Lung microvascular endothelial cell (primary cell): ENCODE measurements around the gene CYTH4. TPM values are rescaled to one million over a fixed set of nuclear protein-coding genes. Genes with fewer than 3 reads are reported as not detected.
"Not testable (repeated sequence)": the region's sequence is repeated elsewhere in the genome, so short reads cannot be mapped to it uniquely, and the experiment has no call there.

Experiments used
- DNase-seq, 2 donors: peaks; one replicate each; pipeline versions ENCODE4 v3.0.0 to v3.0.0-alpha.2; 2010; ENCODE audit warnings: low read depth in 2 of 2
- total RNA-seq: library from RNA; depleted of rRNA; stranded (reverse); fragments of >200 nt; gene quantifications from 2 replicates; pipeline ENCODE4 v1.2.1, GENCODE V29; 2014

Gene CYTH4
- under 0.01 TPM in 1 of 2 replicates, not detected in the other for total RNA-seq

DNA sequence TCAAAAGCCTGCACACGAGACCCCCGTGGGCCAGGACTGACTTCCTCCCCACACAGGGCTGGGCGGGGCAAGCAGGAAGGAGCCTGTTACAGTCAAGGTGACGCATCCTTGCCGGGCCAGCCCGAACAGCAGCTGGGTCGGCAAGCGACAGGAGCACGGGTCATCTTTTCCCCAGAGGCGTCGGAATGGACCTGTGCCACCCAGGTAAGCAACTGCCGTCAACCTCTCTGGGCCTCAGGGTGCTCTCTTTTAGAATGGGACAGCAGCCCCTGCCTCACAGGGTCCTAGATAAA is at the start of gene CYTH4:
CYTH4 (plus strand) TSS at position 124 of the 293 bp plus-strand sequence; CDS start at position 186, 62 bp downstream.
- DNase-seq, result peak; percentile 55 to 60

GRCh38 chr22:37233371-37233750 is 48.9 kb upstream of the CYTH4 start:
- DNase-seq, result not testable (repeated sequence)

DNA sequence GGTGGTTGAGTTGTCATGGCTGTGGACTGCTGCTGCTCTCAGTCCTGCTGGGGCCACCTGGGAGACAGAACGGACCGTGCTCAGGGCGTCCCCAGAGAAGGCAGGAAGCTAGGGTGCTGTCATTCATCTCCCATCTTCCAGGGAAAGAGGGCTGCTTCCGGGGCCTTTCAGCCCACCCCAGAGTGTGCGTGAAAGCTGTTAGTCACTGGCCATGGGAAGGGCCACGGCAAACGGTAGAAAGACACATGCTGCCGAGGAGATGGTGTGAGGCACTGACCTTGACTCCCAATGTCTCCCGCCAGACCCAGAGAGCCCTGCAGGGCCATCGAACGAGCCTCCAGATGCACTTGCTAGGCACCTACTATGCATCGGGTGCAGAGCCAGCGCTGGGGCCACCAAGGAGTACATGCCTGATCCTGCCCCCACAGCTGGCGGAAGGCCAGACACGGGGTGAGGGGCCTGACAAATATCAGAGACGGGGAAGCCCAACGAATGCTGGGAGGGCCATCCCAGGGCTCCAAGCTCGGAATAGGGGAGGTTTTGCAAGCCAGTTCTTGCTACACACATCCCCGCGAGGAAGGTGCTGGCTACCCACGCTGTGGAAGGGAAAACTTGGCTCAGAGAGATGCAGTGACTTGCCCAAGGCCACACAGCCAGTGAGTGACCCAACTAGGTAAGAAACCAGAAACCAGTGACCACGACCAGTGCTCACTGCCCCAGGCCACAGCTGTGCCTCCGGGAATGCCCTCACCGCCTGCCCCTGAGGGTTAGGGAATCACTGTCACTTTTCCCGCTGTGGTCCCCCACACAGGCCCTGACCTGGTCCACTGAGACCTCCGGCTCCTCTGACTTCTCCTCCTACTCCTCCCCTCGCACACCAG is 48.3 kb upstream of the CYTH4 start:
- no peak for DNase-seq

DNA sequence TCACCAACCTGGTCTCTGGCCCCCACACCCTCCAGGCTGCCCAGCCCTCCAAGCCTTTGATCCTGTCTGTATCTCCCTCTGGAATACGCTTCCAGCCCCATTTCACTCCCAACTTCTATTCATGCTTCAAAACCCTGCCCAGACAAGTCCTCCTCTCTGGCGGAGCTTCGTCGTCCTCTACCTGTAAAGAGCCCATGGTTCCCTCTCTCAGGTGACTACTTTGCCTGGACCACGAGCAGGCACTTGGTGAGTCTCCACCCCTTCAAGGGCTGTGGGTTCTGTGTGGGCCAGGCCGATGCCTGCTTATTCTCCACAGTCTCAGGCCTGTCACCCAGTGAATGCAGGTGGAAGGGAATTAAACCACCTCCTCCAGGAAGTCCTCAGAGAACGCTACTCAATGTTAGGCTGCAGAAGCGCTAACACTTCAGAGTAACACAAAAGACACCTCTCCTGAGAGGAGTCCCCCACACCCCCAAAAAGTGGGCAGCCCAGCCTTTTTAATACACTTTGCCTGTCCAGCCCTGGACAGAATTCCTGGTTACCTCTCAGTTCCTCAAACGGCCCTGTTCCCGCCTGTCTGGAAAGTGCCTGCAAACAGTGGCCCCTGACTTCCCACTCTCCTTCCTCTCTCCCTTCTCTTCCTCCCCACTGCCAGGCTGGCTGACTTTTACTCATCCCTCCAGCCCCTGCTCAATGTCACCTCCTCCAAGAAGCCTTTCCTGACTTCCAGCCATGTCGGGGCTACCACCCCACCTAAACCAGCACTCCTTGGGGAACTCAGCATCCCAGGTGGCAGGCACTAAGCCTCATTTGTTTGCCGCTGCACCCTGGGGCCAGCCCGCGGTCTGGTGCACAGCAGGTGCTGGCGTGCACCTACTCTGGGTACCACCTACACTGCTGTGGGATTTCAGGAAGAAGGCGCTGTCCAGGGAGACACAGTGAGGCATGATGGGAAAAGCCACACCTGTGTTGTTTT is 47.3 kb upstream of the CYTH4 start:
- DNase-seq, result no peak

DNA sequence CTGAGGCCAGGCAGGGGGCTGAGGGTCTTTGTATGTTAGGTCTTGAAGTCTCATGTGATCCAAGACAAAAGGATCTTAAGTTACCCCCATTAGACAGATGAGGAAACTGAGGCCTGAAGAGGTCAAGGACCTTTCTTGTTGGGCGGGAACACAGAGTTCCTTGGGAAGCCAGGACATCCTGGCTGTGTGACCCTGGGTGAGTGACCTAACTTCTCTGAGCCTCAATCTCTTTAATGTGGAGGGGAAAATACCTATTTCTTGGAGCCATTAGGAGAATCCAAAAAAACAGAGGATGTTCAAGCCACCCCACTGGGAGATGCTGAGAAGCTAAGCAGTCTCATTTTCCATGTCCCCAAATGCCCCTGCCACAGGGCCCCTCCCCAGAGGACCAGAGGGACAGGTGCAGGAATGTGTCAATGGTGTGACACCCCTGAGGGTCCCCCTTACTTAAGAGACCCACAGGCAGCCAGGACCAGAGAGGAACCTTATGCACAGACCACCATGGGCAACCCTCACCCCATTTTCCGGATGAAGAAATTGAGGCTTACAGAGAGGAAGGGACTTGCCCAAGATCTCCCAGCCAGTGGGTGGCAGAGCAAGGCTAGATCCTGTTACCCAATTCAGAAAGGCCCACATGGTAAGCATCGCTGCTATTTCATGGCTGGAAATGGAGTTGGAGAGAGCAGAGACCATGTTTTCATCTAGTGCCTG is 46.3 kb upstream of the CYTH4 start:
- DNase-seq, result no peak

DNA sequence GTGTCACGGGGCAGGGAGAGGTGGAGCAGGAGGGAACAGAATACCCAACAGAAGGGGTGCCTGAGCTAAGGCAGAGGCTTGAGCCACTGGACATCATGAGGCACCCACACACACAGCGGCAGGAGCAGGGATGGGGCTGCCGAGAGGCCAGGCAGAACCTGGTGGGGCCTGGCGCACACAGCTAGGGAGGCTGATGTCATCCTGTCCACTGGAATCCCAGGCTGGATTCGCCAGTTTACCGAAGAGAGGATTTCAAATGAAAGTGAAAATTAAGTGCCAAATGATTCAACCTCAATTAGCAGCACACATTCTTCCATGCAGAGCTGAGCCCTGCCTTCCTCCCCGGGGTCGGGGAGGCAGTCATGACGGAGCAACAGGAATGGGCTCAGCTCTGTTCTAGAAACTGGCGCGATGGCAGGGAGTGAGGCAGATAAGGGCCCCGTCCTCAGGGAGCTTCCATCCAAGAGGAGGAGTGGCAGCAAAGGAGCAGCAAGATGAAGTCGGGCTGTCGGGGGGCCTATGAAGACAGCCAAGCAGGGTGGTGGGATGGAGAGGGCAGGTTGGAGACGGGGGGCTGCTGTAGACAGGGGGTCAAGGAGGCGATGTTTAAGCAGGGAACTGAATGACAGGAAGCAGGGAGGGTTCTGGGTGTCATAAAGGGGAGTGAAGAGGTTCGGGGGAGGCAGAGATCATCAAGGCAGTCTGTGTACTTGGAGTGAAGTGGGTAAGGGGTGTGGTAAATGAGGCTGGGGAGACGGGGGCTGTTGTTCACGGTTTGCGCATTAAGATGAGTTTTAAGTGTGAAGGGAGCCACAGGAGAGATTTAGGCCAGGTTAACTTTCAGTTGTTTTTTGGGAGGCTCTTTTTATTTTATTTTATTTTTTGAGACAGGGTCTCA is 44.7 kb upstream of the CYTH4 start:
- peak in 1 of 2 donors; percentile 62 for DNase-seq

- DNase-seq, result no peak
Observed at GRCh38 chr22:37239336-37240239, 42.7 kb upstream of the CYTH4 start.

GRCh38 chr22:37240240-37240940 is 41.9 kb upstream of the CYTH4 start:
- DNase-seq, result no peak

DNA sequence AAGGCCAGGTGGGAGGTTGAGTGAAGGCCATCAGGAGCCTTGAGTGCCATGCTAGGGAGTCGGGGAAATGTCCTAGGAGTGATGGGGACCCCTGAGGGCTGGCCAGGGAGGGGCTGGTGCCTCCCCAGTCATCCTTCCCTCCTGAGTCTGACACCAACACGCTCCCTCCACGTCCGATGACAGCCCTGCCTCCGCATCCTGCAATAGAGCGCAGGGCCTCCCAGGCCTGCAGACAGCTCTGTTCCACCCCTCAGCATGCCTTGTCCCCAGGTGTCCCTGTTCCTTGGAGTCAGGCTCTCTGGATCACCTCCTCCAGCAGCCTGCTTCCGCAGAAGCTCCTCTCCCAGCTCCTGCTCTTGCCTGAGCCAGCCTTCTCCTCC is 41.4 kb upstream of the CYTH4 start:
- DNase-seq, result no peak

GRCh38 chr22:37241351-37242142 is 40.8 kb upstream of the CYTH4 start:
- DNase-seq, result no peak

DNA sequence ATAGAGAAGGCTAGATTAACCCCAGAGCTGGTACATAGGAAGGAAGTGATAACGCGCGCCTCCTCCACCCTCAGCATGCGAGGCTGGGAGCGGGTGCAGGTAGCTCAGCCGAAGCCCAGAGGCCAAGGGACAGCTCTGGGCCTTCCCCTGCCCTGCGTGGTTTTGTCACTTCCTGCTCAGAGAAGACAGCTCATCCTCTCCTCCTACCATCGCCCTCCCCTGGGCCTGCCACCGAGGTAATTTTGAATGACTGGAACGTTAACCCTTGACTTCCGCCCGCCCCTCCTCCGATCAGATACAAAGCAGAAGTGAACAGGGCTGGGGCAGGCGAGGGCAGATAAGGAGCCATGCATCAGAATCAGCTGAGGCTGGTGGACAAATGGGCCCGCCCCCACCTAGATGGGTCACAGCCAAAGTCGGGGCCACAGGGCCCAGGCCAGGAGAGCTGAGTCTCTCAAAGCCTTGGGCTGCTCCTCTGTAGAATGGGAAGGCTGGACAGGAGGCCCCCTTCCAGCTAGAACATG is 39.9 kb upstream of the CYTH4 start:
- peak; percentile 31 to 52 for DNase-seq

- DNase-seq, result no peak
Observed at GRCh38 chr22:37243402-37244113, 38.8 kb upstream of the CYTH4 start.

DNA sequence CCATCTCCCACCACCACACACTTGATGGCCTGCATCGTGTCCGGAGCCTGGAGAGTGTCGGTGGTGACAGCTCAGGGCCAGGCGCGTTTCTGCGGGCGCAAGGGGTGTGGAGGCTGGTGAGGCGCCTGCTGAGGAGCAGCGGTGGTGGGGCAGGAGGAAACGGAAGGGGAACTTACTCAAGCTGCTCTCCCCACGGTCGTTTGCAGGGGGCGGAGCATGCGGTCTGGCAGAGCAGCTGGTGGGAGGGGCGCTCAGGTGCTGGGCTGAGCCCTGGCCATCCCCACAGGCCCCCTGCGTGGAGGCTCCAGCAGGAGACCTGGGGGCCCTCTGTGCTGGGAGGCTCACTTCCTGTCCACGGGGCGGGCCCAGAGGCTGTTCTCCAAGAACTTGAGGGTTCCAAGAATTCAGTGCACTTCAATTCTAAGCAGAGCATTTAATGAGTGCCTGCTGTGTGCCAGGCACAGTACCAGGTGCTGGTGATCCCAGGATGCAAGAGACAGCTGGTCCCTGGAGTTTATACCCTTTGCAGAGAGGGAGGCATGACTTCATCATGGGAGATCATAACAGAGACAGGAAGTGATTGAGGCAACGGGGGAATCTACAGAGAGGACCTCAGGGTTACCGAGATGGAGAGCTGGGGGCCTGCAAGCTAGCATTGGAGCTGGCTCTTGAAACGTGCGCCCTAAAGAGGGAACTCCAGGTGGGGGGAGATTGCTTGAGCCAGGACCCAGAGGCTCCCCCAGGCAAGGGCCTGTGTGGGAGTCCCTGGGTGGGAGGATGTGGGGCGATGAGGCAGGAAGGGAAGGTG is 38.0 kb upstream of the CYTH4 start, which contains the start of gene RAC2:
RAC2 (minus strand) TSS at position 156 of the 808 bp plus-strand sequence; CDS start at position 35, 121 bp downstream.
- peak; percentile 46 to 85 for DNase-seq

- DNase-seq, result no peak
Observed at GRCh38 chr22:37244922-37245722, 37.2 kb upstream of the CYTH4 start.

- DNase-seq, result no peak
Observed at GRCh38 chr22:37245740-37246139, 36.6 kb upstream of the CYTH4 start.
